ENCODE results near the gene SLC12A6. TPM values are rescaled to one million over a fixed set of nuclear protein-coding genes. Genes with fewer than 3 reads are reported as not detected.
"Not testable (repeated sequence)": the region's sequence is repeated elsewhere in the genome, so short reads cannot be mapped to it uniquely, and the experiment has no call there.

Gene SLC12A6
- total RNA-seq, 4 donors from 2014 or later, result 26.9 to 36.9 (median 32.6) TPM

- DNase-seq (ENCODE audit: low spot score in 2 of 2), result peak; percentile 92 to 96
- Histone ChIP-seq H3K4me1 (peaks cover 0 to 24% (median 11%) of the 10 kb centered on the region in 4 donors), H3K27me3 (no peaks in the 10 kb centered on the region), H3K27ac (peak within 1 kb of the TSS; percentile 39 to 84 (median 82)), H3K9me3 (no peaks in the 10 kb centered on the region), H3K4me3 (peak within 1 kb of the TSS; percentile 51 to 78 (median 56)), H3K36me3 (peaks cover 0 to 6% (median 0%) of the 10 kb centered on the region in 3 donors)
- TF ChIP-seq EP300 (IDR thresholded peaks at IDR 0.05) (peak; percentile 73 to 80), CTCF (IDR thresholded peaks at IDR 0.05) (peak; percentile 90 to 98 (median 95)), POLR2A (IDR thresholded peaks at IDR 0.05) (peak; percentile 83 to 93)
- 1 to 2% methylated on average over 21 to 26 of the region's 81 CpGs for WGBS, 2 donors
These were observed 127.9 kb downstream of the SLC12A6 start, which contains the start of gene KATNBL1 for GRCh38 chr15:34209421-34210282. KATNBL1 (minus strand) TSS chr15:34210096; CDS start chr15:34163676, 46,420 bp downstream.

- Histone ChIP-seq H3K9me3 (no peaks in the 10 kb centered on the region), H3K36me3 (peaks cover 0 to 6% (median 0%) of the 10 kb centered on the region in 3 donors), H3K27me3 (no peaks in the 10 kb centered on the region), H3K27ac (no peak overlapping the region), H3K4me1 (peaks cover 0 to 24% (median 11%) of the 10 kb centered on the region in 4 donors), H3K4me3 (no peak overlapping the region)
- TF ChIP-seq POLR2A (IDR thresholded peaks at IDR 0.05) (no peak), EP300 (IDR thresholded peaks at IDR 0.05) (no peak), CTCF (IDR thresholded peaks at IDR 0.05) (no peak)
- no peak for DNase-seq (ENCODE audit: low spot score in 2 of 2)
- 91 to 93% methylated on average over 4 of the region's 4 CpGs for WGBS, 2 donors
These were observed 131.6 kb downstream of the SLC12A6 start for GRCh38 chr15:34206011-34206410.

- peaks cover 0 to 18% (median 8%) of the 10 kb centered on the region in 4 donors for H3K4me1 ChIP-seq
- WGBS, 2 donors, result 100% methylated on average over 1 of the region's 1 CpG
- DNase-seq (ENCODE audit: low spot score in 2 of 2), result no peak
- no peaks in the 10 kb centered on the region for H3K27me3 ChIP-seq
- no peak overlapping the region for H3K27ac ChIP-seq
- no peaks in the 10 kb centered on the region for H3K9me3 ChIP-seq
- H3K4me3 ChIP-seq, result no peak overlapping the region
- TF ChIP-seq POLR2A (IDR thresholded peaks at IDR 0.05) (no peak), CTCF (IDR thresholded peaks at IDR 0.05) (no peak), EP300 (IDR thresholded peaks at IDR 0.05) (no peak)
- H3K36me3 ChIP-seq, result peaks cover 0 to 16% (median 0%) of the 10 kb centered on the region in 3 donors
These were observed 133.6 kb downstream of the SLC12A6 start for GRCh38 chr15:34203936-34204335.

- H3K4me1 ChIP-seq, result peaks cover 0 to 12% (median 2%) of the 10 kb centered on the region in 4 donors
- H3K27ac ChIP-seq, result no peak overlapping the region
- H3K4me3 ChIP-seq, result no peak overlapping the region
- peaks cover 0 to 18% (median 0%) of the 10 kb centered on the region in 3 donors for H3K36me3 ChIP-seq
- no peaks in the 10 kb centered on the region for H3K9me3 ChIP-seq
- WGBS, 2 donors, result 51 to 56% methylated on average over 1 of the region's 1 CpG
- TF ChIP-seq CTCF (IDR thresholded peaks at IDR 0.05), result no peak
- no peak for TF ChIP-seq EP300 (IDR thresholded peaks at IDR 0.05)
- TF ChIP-seq POLR2A (IDR thresholded peaks at IDR 0.05), result no peak
- no peaks in the 10 kb centered on the region for H3K27me3 ChIP-seq
- DNase-seq (ENCODE audit: low spot score in 2 of 2), result no peak
These were observed 134.3 kb downstream of the SLC12A6 start for GRCh38 chr15:34203305-34203704.

- WGBS, 2 donors, result 85 to 92% methylated on average over 7 of the region's 7 CpGs
- not testable (repeated sequence) for H3K36me3 ChIP-seq; H3K27me3 ChIP-seq; H3K4me3 ChIP-seq; H3K27ac ChIP-seq; H3K4me1 ChIP-seq; H3K9me3 ChIP-seq; DNase-seq (ENCODE audit: low spot score in 2 of 2)
These were observed 144.3 kb downstream of the SLC12A6 start for GRCh38 chr15:34193272-34193671.

Data from tibial nerve (tissue), 4 donors.